ENCODE data around the gene PSMF1. TPM values are rescaled to one million over a fixed set of nuclear protein-coding genes. Genes with fewer than 3 reads are reported as not detected.

Gene PSMF1
- total and polyA plus RNA-seq, 2 of the 13 experiments (the other 11 are each of a cell fraction or from before 2014, with no cell fraction given) = 82.5 to 86.0 TPM

GRCh38 chr20:1188347-1188746 lies 69.9 kb downstream of the PSMF1 start (continued):
- TF ChIP-seq ZNF251 (CRISPR knock-in tag; IDR thresholded peaks at IDR 0.05) (no peak), ZNF589 (CRISPR knock-in tag; conservative IDR thresholded peaks at IDR 0.05) (no peak), SP2 (CRISPR knock-in tag; IDR thresholded peaks at IDR 0.05) (peak; percentile 37; the same call in 1 of the 2 replicates), SIX4 (CRISPR knock-in tag; IDR thresholded peaks at IDR 0.05) (no peak), ARNT (IDR thresholded peaks at IDR 0.05) (peak; percentile 93), ZNF44 (CRISPR knock-in tag; IDR thresholded peaks at IDR 0.05) (no peak), MTA3 (CRISPR knock-in tag; IDR thresholded peaks at IDR 0.05) (no peak), NBN (conservative IDR thresholded peaks at IDR 0.05) (peak; percentile 98; the same call in 1 of the 2 replicates), ERF (CRISPR knock-in tag; IDR thresholded peaks at IDR 0.05) (no peak), ZNF235 (CRISPR knock-in tag; IDR thresholded peaks at IDR 0.05; ENCODE audit: borderline replicate concordance) (no peak), ZNF34 (CRISPR knock-in tag; IDR thresholded peaks at IDR 0.05; ENCODE audit: borderline replicate concordance) (no peak), E2F1 (CRISPR knock-in tag; IDR thresholded peaks at IDR 0.05) (no peak), ZBTB34 (CRISPR knock-in tag; IDR thresholded peaks at IDR 0.05) (no peak), ZNF282 (IDR thresholded peaks at IDR 0.05; ENCODE audit: partially characterized antibody) (peak; percentile 96), FOXA1 (IDR thresholded peaks at IDR 0.05) (peak; percentile 65; the same call in 1 of the 2 replicates), FOXA1 (CRISPR knock-in tag; IDR thresholded peaks at IDR 0.05) (no peak), ZNF230 (CRISPR knock-in tag; IDR thresholded peaks at IDR 0.05) (no peak), KAT2B (IDR thresholded peaks at IDR 0.05; ENCODE audit: borderline replicate concordance, low read depth, low read length) (no peak), JUNB (CRISPR knock-in tag; IDR thresholded peaks at IDR 0.05; ENCODE audit: borderline replicate concordance) (0 out of 2 replicates have a peak, but pooled peaks have one; percentile 12)
- TF ChIP-seq, protein P1, sequence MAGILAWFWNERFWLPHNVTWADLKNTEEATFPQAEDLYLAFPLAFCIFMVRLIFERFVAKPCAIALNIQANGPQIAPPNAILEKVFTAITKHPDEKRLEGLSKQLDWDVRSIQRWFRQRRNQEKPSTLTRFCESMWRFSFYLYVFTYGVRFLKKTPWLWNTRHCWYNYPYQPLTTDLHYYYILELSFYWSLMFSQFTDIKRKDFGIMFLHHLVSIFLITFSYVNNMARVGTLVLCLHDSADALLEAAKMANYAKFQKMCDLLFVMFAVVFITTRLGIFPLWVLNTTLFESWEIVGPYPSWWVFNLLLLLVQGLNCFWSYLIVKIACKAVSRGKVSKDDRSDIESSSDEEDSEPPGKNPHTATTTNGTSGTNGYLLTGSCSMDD (CRISPR knock-in tag; IDR thresholded peaks at IDR 0.05) = no peak
- TF ChIP-seq, protein P2, sequence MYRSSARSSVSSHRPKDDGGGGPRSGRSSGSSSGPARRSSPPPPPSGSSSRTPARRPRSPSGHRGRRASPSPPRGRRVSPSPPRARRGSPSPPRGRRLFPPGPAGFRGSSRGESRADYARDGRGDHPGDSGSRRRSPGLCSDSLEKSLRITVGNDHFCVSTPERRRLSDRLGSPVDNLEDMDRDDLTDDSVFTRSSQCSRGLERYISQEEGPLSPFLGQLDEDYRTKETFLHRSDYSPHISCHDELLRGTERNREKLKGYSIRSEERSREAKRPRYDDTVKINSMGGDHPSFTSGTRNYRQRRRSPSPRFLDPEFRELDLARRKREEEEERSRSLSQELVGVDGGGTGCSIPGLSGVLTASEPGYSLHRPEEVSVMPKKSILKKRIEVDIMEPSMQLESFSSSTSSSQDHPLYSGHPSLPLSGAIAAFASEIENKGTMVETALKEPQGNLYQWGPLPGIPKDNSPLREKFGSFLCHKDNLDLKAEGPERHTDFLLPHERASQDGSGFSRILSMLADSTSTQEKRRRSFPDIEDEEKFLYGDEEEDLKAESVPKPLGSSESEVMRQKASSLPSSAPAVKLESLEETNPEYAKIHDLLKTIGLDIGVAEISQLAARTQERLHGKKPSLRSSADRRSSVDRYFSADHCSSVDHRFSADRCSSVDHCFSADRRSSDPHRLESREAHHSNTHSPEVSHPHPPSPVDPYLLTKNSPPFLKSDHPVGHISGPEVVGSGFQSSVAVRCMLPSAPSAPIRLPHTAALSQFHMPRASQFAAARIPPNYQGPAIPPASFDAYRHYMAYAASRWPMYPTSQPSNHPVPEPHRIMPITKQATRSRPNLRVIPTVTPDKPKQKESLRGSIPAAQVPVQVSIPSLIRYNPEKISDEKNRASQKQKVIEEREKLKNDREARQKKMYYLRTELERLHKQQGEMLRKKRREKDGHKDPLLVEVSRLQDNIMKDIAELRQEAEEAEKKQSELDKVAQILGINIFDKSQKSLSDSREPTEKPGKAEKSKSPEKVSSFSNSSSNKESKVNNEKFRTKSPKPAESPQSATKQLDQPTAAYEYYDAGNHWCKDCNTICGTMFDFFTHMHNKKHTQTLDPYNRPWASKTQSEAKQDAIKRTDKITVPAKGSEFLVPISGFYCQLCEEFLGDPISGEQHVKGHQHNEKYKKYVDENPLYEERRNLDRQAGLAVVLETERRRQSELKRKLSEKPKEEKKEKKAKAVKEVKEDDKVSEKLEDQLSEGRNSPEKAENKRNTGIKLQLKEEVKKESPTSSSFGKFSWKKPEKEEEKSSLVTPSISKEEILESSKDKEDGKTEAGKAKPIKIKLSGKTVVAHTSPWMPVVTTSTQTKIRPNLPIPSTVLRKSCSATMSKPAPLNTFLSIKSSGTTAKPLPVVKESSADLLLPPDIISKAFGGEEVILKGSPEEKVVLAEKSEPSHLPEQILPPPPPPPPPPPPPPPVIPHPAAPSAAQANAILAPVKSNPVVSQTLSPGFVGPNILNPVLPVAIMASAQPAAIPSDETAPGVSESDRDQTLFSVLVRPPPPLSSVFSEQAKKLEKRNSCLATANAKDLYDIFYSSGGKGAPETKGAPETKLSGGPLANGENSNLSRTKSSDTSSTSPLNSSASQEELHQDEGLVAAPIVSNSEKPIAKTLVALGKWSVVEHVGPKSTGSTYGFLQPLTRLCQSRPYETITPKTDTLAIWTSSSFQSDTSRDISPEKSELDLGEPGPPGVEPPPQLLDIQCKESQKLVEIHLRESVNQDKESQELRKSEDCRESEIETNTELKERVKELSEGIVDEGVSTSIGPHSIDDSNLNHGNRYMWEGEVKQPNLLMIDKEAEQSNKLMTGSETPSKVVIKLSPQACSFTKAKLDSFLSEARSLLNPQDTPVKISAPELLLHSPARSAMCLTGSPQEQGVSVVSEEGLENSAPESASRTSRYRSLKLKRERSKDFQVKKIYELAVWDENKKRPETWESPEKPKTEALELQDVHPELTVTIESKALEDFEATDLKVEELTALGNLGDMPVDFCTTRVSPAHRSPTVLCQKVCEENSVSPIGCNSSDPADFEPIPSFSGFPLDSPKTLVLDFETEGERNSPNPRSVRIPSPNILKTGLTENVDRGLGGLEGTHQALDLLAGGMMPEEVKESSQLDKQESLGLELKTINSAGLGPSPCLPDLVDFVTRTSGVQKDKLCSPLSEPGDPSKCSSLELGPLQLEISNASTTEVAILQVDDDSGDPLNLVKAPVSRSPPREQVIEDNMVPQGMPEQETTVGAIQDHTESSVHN (CRISPR knock-in tag; IDR thresholded peaks at IDR 0.05) = 0 out of 2 replicates have a peak, but pooled peaks have one; percentile 58
